ENCODE measurements around the gene EPAS1.

DNA sequence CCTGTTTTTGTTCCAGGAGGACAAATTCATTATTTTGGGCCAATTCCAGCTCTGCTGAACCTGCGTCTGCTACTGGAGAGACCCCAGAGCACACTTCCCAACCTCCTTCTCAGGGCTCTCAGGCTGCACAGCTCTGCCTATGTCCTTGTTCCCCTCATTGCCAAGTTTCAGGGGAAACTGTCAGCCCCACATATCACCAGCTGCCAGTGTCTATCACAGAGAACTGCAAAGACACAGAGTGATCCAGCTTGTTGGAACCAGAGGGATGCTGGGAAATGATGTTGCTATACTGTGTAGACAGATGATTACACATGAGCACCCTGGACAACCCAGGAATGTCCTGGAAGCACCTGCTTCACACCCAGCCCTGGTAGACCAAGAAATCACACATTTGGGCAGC, 114.8 kb downstream of the EPAS1 start:
- TF ChIP-seq CTCF (IDR thresholded peaks at IDR 0.05) (no peak), POLR2A (IDR thresholded peaks at IDR 0.05) (no peak)
